HepG2 (cell line): ENCODE results near the gene COL2A1. TPM values are rescaled to one million over a fixed set of nuclear protein-coding genes. Genes with fewer than 3 reads are reported as not detected.

Experiments
- ATAC-seq: fragments of 200-7000 bp; cut with Tn5 transposase; 3 replicates; pipeline ENCODE4 v1.9.1; 2020; ENCODE audit warnings: mild to moderate bottlenecking, moderate library complexity
- BruUV-seq: library from RNA; stranded (reverse); fragments of 400-500 nt; replicated peaks from 2 replicates; lab custom pipeline; 2021; lab: Mats Ljungman, UMichigan
- CTCF ChIA-PET: fragments of 300-600 bp; formaldehyde crosslinking; extraction: SDS; loops from one replicate; lab custom pipeline; 2021; ENCODE audit warnings: low total read pairs, inconsistent platforms, low intra/inter-chr PET ratio; lab: Yijun Ruan, JAX
- POLR2A ChIA-PET: fragments of 350-600 bp; sonication (Branson Sonifier 250); formaldehyde crosslinking; loops from one replicate; lab custom pipeline; 2020; ENCODE audit warnings: antibody characterized with exemption, inconsistent platforms; lab: Yijun Ruan, JAX
- DNase-seq: peaks from one replicate; pipeline ENCODE4 v3.0.0-alpha.2; 2015; ENCODE audit warnings: low spot score
- FAIRE-seq: peaks from 3 replicates; lab custom pipeline; 2011; peaks lifted over from hg19 to GRCh38; lab: Jason Lieb, UNC
- H2AFZ ChIP-seq: one replicate; pipeline ENCODE4 v1.6.1; 2011; ENCODE audit warnings: low read length, inconsistent platforms
- H3K27ac ChIP-seq: fragments of 300-600 bp; 3 replicates; pipeline ENCODE4 v1.8.0; 2011; ENCODE audit warnings: mixed run types, mild to moderate bottlenecking, mixed read lengths, low read length, inconsistent platforms; ENCODE audit not compliant: insufficient read depth; ENCODE audit errors: extremely low read length
- H3K27me3 ChIP-seq, 2 experiments: fragments of 200-600 bp in 1 of 2; 2 replicates in 1 of 2; 3 replicates in 1 of 2; pipeline versions ENCODE4 v1.6.0 to v1.8.0; 2011; ENCODE audit warnings: low read length in 2 of 2, mild to moderate bottlenecking in 2 of 2, moderate library complexity in 2 of 2, inconsistent platforms in 1 of 2; ENCODE audit not compliant: insufficient read depth in 2 of 2, control insufficient read depth in 1 of 2
- H3K36me3 ChIP-seq, 2 experiments: fragments of 200-600 bp in 1 of 2; replicated peaks in 1 of 2; 2 replicates in 1 of 2; 3 replicates in 1 of 2; pipeline versions ENCODE4 v1.5.1 to v1.8.0; 2011; ENCODE audit warnings: low read length in 2 of 2, inconsistent platforms in 1 of 2; ENCODE audit not compliant: insufficient read depth in 2 of 2, control insufficient read depth in 1 of 2
- H3K4me1 ChIP-seq: 2 replicates; pipeline ENCODE4 v1.5.1; 2012; ENCODE audit warnings: low read length, inconsistent platforms; ENCODE audit not compliant: insufficient read depth
- H3K4me2 ChIP-seq: 2 replicates; pipeline ENCODE4 v1.6.0; 2011; ENCODE audit warnings: low read depth, low read length, inconsistent platforms
- H3K4me3 ChIP-seq, 3 experiments: fragments of 200-600 bp in 1 of 3; sonication (generic), shearing (Covaris generic) in 1 of 3; replicated peaks in 1 of 3; 2 replicates each; pipeline ENCODE4 v1.5.1; 2011 to 2016; ENCODE audit warnings: low read length in 3 of 3, inconsistent platforms in 2 of 3, low read depth in 2 of 3, mild to moderate bottlenecking in 2 of 3, control low read depth in 1 of 3, mixed read lengths in 1 of 3; ENCODE audit not compliant: insufficient read depth in 1 of 3
- H3K79me2 ChIP-seq: one replicate; pipeline ENCODE4 v1.6.1; 2011; ENCODE audit warnings: low read length, inconsistent platforms; ENCODE audit not compliant: insufficient read depth
- H3K9ac ChIP-seq: 2 replicates; pipeline ENCODE4 v1.6.0; 2011; ENCODE audit warnings: mild to moderate bottlenecking, low read depth, low read length, inconsistent platforms; ENCODE audit not compliant: insufficient read depth
- H3K9me3 ChIP-seq: 2 replicates; pipeline ENCODE4 v1.5.1; 2012; ENCODE audit warnings: mild to moderate bottlenecking, low read length
- H4K20me1 ChIP-seq: 2 replicates; pipeline ENCODE4 v1.6.0; 2011; ENCODE audit warnings: inconsistent platforms, mild to moderate bottlenecking, low read length, moderate library complexity; ENCODE audit not compliant: insufficient read depth
- ATF7-NPFF ChIP-seq: sonication (generic); formaldehyde crosslinking; IDR thresholded peaks from 2 replicates; pipeline ENCODE4 v1.8.1; 2023; ENCODE audit warnings: mild to moderate bottlenecking, low read depth, missing genetic modification reagents, moderate library complexity
- CHCHD3 ChIP-seq: sonication (generic); formaldehyde crosslinking; IDR thresholded peaks from 2 replicates; pipeline ENCODE4 v1.8.0; 2022; ENCODE audit warnings: mild to moderate bottlenecking, missing genetic modification reagents, moderate library complexity
- JUNB ChIP-seq: sonication (generic); formaldehyde crosslinking; IDR thresholded peaks from 2 replicates; pipeline ENCODE4 v1.8.0; 2022; ENCODE audit warnings: missing genetic modification reagents, mild to moderate bottlenecking, borderline replicate concordance
- RBFOX2 ChIP-seq: fragments of 200-400 bp; formaldehyde crosslinking; IDR thresholded peaks from 2 replicates; pipeline ENCODE4 v1.6.1; 2017; ENCODE audit warnings: low read depth, mild to moderate bottlenecking, low read length
- ZBTB1 ChIP-seq: sonication (generic); formaldehyde crosslinking; IDR thresholded peaks from 2 replicates; pipeline ENCODE4 v1.4.0; 2020; ENCODE audit warnings: missing genetic modification reagents, borderline replicate concordance
- ZFAT ChIP-seq: sonication (generic); formaldehyde crosslinking; conservative IDR thresholded peaks from 2 replicates; pipeline ENCODE4 v1.8.1; 2023; ENCODE audit warnings: missing genetic modification reagents, inconsistent platforms
- ZFP36L2 ChIP-seq: sonication (generic); formaldehyde crosslinking; IDR thresholded peaks from 2 replicates; pipeline ENCODE4 v1.4.0; 2020; ENCODE audit warnings: missing genetic modification reagents
- ZNF543 ChIP-seq: sonication (generic); formaldehyde crosslinking; IDR thresholded peaks from 2 replicates; pipeline ENCODE4 v1.4.0; 2020; ENCODE audit warnings: mild to moderate bottlenecking, missing genetic modification reagents
- WGBS: methylation state at CpG from one replicate; pipeline ENCODE4 v1.1.6; 2017; ENCODE audit warnings: low lambda C conversion rate; 5-methylcytosine and 5-hydroxymethylcytosine counted together
- in situ Hi-C: cut with HindIII; loops from 2 replicates; pipeline ENCODE4 v1.10.0; 2017; ENCODE audit warnings: low pct_unique_long_range_greater_than_20kb; ENCODE audit not compliant: extremely low pct_ligation_motif_present
- intact Hi-C: fragments of 100-400 bp; cut with micrococcal nuclease; formaldehyde crosslinking; loops from one replicate; pipeline ENCODE4 v1.10.0; 2022; ENCODE audit not compliant: unreplicated experiment
- polyA plus RNA-seq, 8 experiments: library from polyadenylated mRNA; depleted of rRNA in 3 of 8; stranded (reverse) in 7 of 8; unstranded in 1 of 8; fragments of >200 nt; fragmentation: Illumina TruSeq in 4 of 8; extraction: Trizol in 4 of 8; gene quantifications; 2 replicates each; pipeline versions ENCODE4 v1.2.1 to v1.2.3, GENCODE V29; 2011 to 2016; ENCODE audit warnings: low read depth in 4 of 8, missing spikeins in 1 of 8, mixed read lengths in 1 of 8; ENCODE audit not compliant: insufficient read depth in 1 of 8
- total RNA-seq, 5 experiments: library from RNA; depleted of rRNA; stranded (reverse); fragments of >200 nt; fragmentation: Illumina TruSeq; extraction: Trizol; gene quantifications; 2 replicates each; pipeline ENCODE4 v1.2.3, GENCODE V29; 2016; ENCODE audit warnings: low read depth in 1 of 5

Gene COL2A1
- total and polyA plus RNA-seq, 2 of the 13 experiments (the other 11 are each of a cell fraction or from before 2014, with no cell fraction given): 7.4 to 38.3 TPM

DNA sequence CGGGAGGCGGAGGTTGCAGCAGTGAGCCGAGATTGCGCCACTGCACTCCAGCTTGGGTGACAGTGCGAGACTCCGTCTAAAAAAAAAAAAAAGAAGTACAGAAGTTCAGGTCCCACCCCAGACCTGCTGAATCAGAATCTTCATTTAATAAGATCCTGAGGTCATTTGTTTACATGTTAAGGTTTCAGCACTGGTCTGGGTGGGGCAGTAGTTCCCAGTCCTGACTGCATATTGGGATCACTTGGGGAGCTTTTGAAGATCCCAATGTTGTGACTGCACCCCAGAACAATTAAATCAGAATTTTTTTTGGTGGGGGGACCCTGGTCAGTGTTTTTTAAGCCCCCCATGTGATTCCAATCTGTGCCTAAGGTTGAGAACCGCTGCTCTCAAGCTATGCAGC, 11.7 kb upstream of the COL2A1 start:
- WGBS: 46% methylated on average over 7 of the region's 7 CpGs
- H3K27ac ChIP-seq: no peak overlapping the region
- intact Hi-C loops (no loop called here), in situ Hi-C loops (no loop called here)
- no peaks in the 10 kb centered on the region for H3K36me3 ChIP-seq
- CTCF ChIA-PET: no interaction called here
- no peaks in the 10 kb centered on the region for H3K27me3 ChIP-seq
- H4K20me1 ChIP-seq: no peaks in the 10 kb centered on the region
- no peaks in the 10 kb centered on the region for H3K79me2 ChIP-seq
- no peak overlapping the region for H3K4me3 ChIP-seq
- no peak overlapping the region for H3K9ac ChIP-seq
- no TSS peak for BruUV-seq
- ATAC-seq: no peak
- H3K4me2 ChIP-seq: no peak overlapping the region
- no peak for DNase-seq
- no peak overlapping the region for H2AFZ ChIP-seq
- H3K9me3 ChIP-seq: no peaks in the 10 kb centered on the region
- POLR2A ChIA-PET: no interaction called here
- TF ChIP-seq ZBTB1 (CRISPR knock-in tag): no peak
- no peak for TF ChIP-seq RBFOX2
- TF ChIP-seq ATF7-NPFF (CRISPR knock-in tag): no peak
- no peak for TF ChIP-seq ZFP36L2 (CRISPR knock-in tag)
- peaks cover 32% of the 10 kb centered on the region for H3K4me1 ChIP-seq
- FAIRE-seq: no peak

DNA sequence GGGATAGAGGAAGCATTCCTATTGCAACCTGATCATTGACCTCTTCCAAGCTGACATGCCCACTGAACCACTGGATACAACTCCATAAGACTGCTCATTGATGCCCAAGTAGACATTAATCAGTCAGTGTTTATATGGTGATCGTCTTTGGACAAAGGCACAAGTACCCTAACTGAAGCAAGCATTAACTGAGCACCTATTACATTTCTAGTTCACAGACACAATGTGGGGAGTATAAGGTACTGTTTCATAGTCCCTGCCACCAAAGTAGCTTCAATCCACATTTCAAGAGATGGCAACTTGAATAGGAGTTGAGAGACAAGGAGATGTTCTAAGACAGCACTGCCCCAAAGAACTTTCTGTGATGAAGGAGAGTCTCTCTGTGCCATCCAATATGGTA, 10.9 kb upstream of the COL2A1 start:
- no peak for DNase-seq
- H3K4me1 ChIP-seq: peaks cover 32% of the 10 kb centered on the region
- BruUV-seq: no TSS peak
- H3K4me3 ChIP-seq: no peak overlapping the region
- POLR2A ChIA-PET: no interaction called here
- no peaks in the 10 kb centered on the region; a peak in 1 of 5 replicates for H3K27me3 ChIP-seq
- 14% methylated on average over 1 of the region's 1 CpG for WGBS
- no peak overlapping the region for H2AFZ ChIP-seq
- no peaks in the 10 kb centered on the region for H3K36me3 ChIP-seq
- no peaks in the 10 kb centered on the region for H4K20me1 ChIP-seq
- CTCF ChIA-PET: no interaction called here
- H3K9ac ChIP-seq: no peak overlapping the region
- FAIRE-seq: no peak
- no peak overlapping the region for H3K4me2 ChIP-seq
- no peak for ATAC-seq
- no peak overlapping the region for H3K27ac ChIP-seq
- H3K9me3 ChIP-seq: no peaks in the 10 kb centered on the region
- TF ChIP-seq ZFAT (CRISPR knock-in tag) (no peak), ZNF543 (no peak), JUNB (CRISPR knock-in tag) (no peak), CHCHD3 (CRISPR knock-in tag) (no peak)
- intact Hi-C loops (no loop called here), in situ Hi-C loops (no loop called here)
- H3K79me2 ChIP-seq: no peaks in the 10 kb centered on the region
